ENCODE measurements around the gene DESI1. TPM values are rescaled to one million over a fixed set of nuclear protein-coding genes. Genes with fewer than 3 reads are reported as not detected.

Gene DESI1
- total and polyA plus RNA-seq, 2 of the 13 experiments (the other 11 are each of a cell fraction or from before 2014, with no cell fraction given) = 21.6 to 29.2 TPM

DNA sequence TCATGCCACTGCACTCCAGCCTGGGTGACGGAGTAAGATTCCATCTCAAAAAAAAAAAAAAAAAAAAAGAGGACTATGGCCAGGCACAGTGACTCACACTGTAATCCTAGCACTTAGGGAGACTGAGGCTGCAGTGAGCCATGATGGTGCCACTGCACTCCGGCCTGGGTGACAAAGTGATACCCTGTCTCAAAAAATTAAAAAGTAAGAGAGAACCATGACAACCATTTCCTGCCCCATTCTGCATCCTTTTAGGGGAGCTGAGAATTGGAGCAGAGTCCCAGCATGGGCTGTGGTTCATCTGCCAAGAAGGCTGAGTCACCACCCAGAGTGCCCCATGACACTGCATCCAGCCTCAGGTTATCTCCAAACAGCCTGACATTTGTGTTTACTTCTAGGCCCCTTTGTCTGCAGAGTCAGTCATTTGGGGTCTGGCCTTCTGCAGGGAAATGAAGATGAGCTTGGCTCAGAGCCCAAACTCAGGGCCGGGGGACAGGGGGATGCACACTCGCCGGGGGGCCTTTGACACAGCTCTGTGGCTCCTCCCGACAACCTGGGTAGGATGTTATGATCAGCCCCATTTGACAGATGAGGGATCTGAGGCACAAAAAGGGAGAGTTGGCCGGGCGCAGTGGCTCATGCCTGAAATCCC lies 55.3 kb downstream of the DESI1 start (continued):
- TF ChIP-seq, protein P1, sequence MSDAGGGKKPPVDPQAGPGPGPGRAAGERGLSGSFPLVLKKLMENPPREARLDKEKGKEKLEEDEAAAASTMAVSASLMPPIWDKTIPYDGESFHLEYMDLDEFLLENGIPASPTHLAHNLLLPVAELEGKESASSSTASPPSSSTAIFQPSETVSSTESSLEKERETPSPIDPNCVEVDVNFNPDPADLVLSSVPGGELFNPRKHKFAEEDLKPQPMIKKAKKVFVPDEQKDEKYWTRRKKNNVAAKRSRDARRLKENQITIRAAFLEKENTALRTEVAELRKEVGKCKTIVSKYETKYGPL (CRISPR knock-in tag; IDR thresholded peaks at IDR 0.05) = no peak
- TF ChIP-seq, protein P2, sequence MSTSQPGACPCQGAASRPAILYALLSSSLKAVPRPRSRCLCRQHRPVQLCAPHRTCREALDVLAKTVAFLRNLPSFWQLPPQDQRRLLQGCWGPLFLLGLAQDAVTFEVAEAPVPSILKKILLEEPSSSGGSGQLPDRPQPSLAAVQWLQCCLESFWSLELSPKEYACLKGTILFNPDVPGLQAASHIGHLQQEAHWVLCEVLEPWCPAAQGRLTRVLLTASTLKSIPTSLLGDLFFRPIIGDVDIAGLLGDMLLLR (CRISPR knock-in tag; IDR thresholded peaks at IDR 0.05) = no peak
- TF ChIP-seq JUN (CRISPR knock-in tag; IDR thresholded peaks at IDR 0.05) (0 out of 2 replicates have a peak, but pooled peaks have one; percentile 38), SRSF4 (IDR thresholded peaks at IDR 0.05; ENCODE audit: low read depth, low read length, poor library complexity, severe bottlenecking) (no peak), NFE2L2 (IDR thresholded peaks at IDR 0.05; ENCODE audit: low read length) (peak; percentile 46), XRCC5 (optimal IDR thresholded peaks at IDR 0.05; ENCODE audit: low read length) (peak; percentile 24), FOSL2 (CRISPR knock-in tag; IDR thresholded peaks at IDR 0.05) (peak; percentile 82), MAFF (IDR thresholded peaks at IDR 0.05; ENCODE audit: low read depth, low read length) (peak; percentile 38), ZBTB8A (CRISPR knock-in tag; IDR thresholded peaks at IDR 0.05; ENCODE audit: borderline replicate concordance, low read depth) (no peak)

DNA sequence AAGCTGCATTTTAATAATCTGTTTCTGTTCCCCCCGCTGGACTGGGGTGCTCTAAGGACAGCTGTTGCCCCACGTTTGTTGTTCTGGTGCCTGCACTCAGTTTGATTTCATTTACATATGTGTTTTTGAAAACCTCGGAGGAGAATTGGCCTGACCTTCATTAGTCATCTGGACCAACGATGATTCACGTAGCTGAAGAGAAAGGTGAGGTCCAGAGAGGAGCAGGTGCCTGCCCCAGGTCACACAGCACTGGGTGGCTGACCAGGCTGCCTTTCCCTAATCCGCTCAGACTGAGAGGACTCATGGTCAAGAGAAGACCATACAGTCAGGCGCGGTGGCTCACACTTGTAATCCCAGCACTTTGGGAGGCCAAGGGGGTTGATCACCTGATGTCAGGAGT lies 56.3 kb downstream of the DESI1 start:
- ChIA-PET CTCF (ENCODE audit: low intra/inter-chr PET ratio, low total read pairs) (no interaction called here), POLR2A (interaction anchor here (1.1 to 2.3 kb wide), 5 partner anchors 15 to 56 kb away, joined by 3 to 11 read pairs (median 6); partner anchors contain the start of gene PMM1)
- Histone ChIP-seq H3K9me3 (ENCODE audit: low read length) (no peaks in the 10 kb centered on the region), H2AFZ (ENCODE audit: low read length) (no peak overlapping the region), H4K20me1 (ENCODE audit: insufficient read depth, low read length) (no peaks in the 10 kb centered on the region), H3K36me3 (replicated peaks in 1 of 2; ENCODE audit: control insufficient read depth in 1 of 2, insufficient read depth in 2 of 2, low read length in 2 of 2) (no peaks in the 10 kb centered on the region), H3K9ac (ENCODE audit: insufficient read depth, low read depth, low read length) (no peak overlapping the region), H3K4me2 (ENCODE audit: low read depth, low read length) (no peak overlapping the region), H3K27me3 (ENCODE audit: control insufficient read depth in 1 of 2, insufficient read depth in 2 of 2, low read length in 2 of 2) (peaks cover 0 to 29% of the 10 kb centered on the region in 2 experiments; a peak in 4 of 5 replicates), H3K79me2 (ENCODE audit: insufficient read depth, low read length) (no peaks in the 10 kb centered on the region), H3K27ac (ENCODE audit: extremely low read length, insufficient read depth, low read length) (no peak overlapping the region), H3K4me3 (replicated peaks in 1 of 3; ENCODE audit: insufficient read depth in 1 of 3, low read depth in 2 of 3, low read length in 3 of 3) (no peak overlapping the region), H3K4me1 (ENCODE audit: insufficient read depth, low read length) (peaks cover 60% of the 10 kb centered on the region)
- FAIRE-seq = no peak
- BruUV-seq (replicated peaks) = no TSS peak
- no peak for DNase-seq (ENCODE audit: low spot score)
- intact Hi-C loops (cut with micrococcal nuclease; ENCODE audit: unreplicated experiment) (no loop called here), in situ Hi-C loops (cut with HindIII; ENCODE audit: extremely low pct_ligation_motif_present, low pct_unique_long_range_greater_than_20kb) (no loop called here)
- ATAC-seq = no peak
- 57% methylated on average over 7 of the region's 8 CpGs for WGBS (ENCODE audit: low lambda C conversion rate)
- TF ChIP-seq ONECUT2 (CRISPR knock-in tag; IDR thresholded peaks at IDR 0.05) (no peak), SIX4 (CRISPR knock-in tag; IDR thresholded peaks at IDR 0.05) (no peak), NFKB2 (CRISPR knock-in tag; IDR thresholded peaks at IDR 0.05; ENCODE audit: borderline replicate concordance) (no peak), FOSL2 (CRISPR knock-in tag; IDR thresholded peaks at IDR 0.05) (peak; percentile 27; the same call in 1 of the 2 replicates), ZNF644 (CRISPR knock-in tag; IDR thresholded peaks at IDR 0.05; ENCODE audit: low read depth) (no peak), MIER2 (CRISPR knock-in tag; IDR thresholded peaks at IDR 0.05) (no peak), ZFP36 (IDR thresholded peaks at IDR 0.05; ENCODE audit: borderline replicate concordance, low read depth, low read length, partially characterized antibody) (no peak)
- TF ChIP-seq, protein P3, sequence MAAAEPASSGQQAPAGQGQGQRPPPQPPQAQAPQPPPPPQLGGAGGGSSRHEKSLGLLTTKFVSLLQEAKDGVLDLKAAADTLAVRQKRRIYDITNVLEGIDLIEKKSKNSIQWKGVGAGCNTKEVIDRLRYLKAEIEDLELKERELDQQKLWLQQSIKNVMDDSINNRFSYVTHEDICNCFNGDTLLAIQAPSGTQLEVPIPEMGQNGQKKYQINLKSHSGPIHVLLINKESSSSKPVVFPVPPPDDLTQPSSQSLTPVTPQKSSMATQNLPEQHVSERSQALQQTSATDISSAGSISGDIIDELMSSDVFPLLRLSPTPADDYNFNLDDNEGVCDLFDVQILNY (CRISPR knock-in tag; conservative IDR thresholded peaks at IDR 0.05) = no peak
- TF ChIP-seq, protein P4, sequence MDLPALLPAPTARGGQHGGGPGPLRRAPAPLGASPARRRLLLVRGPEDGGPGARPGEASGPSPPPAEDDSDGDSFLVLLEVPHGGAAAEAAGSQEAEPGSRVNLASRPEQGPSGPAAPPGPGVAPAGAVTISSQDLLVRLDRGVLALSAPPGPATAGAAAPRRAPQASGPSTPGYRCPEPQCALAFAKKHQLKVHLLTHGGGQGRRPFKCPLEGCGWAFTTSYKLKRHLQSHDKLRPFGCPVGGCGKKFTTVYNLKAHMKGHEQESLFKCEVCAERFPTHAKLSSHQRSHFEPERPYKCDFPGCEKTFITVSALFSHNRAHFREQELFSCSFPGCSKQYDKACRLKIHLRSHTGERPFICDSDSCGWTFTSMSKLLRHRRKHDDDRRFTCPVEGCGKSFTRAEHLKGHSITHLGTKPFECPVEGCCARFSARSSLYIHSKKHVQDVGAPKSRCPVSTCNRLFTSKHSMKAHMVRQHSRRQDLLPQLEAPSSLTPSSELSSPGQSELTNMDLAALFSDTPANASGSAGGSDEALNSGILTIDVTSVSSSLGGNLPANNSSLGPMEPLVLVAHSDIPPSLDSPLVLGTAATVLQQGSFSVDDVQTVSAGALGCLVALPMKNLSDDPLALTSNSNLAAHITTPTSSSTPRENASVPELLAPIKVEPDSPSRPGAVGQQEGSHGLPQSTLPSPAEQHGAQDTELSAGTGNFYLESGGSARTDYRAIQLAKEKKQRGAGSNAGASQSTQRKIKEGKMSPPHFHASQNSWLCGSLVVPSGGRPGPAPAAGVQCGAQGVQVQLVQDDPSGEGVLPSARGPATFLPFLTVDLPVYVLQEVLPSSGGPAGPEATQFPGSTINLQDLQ (CRISPR knock-in tag; IDR thresholded peaks at IDR 0.05) = no peak
- TF ChIP-seq, protein P5, sequence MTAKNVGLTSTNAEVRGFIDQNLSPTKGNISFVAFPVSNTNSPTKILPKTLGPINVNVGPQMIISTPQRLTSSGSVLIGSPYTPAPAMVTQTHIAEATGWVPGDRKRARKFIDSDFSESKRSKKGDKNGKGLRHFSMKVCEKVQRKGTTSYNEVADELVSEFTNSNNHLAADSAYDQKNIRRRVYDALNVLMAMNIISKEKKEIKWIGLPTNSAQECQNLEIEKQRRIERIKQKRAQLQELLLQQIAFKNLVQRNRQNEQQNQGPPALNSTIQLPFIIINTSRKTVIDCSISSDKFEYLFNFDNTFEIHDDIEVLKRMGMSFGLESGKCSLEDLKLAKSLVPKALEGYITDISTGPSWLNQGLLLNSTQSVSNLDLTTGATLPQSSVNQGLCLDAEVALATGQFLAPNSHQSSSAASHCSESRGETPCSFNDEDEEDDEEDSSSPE (CRISPR knock-in tag; IDR thresholded peaks at IDR 0.05) = no peak

Data from HepG2 (cell line).